Measurements from ENCODE around the gene RPEL1.

- TF ChIP-seq CTCF (conservative IDR thresholded peaks at IDR 0.05; ENCODE audit: low read length) (no peak), EZH2phosphoT487 (IDR thresholded peaks at IDR 0.05; ENCODE audit: borderline replicate concordance, low read depth, low read length) (no peak)
Observed at GRCh38 chr10:103276896-103277712, 31.4 kb downstream of the RPEL1 start, which contains the start of gene INA.

Measured in OCI-LY7 (cell line).